KMS-11 (cell line): ENCODE measurements around the gene DLX3.

ENCODE experiments used
- H2AFZ ChIP-seq: fragments of 200-600 bp; sonication (generic); 2 replicates; pipeline ENCODE4 v1.6.1; 2016; ENCODE audit warnings: antibody characterized with exemption, mixed run types, low read depth
- H3K27ac ChIP-seq: fragments of 200-600 bp; sonication (generic); 2 replicates; pipeline ENCODE4 v1.6.1; 2016; ENCODE audit warnings: mild to moderate bottlenecking, mixed run types
- H3K27me3 ChIP-seq: fragments of 200-600 bp; sonication (generic); 2 replicates; pipeline ENCODE4 v1.6.1; 2017; ENCODE audit warnings: mild to moderate bottlenecking, low read depth, mixed run types, moderate library complexity; ENCODE audit not compliant: insufficient read depth
- H3K36me3 ChIP-seq: fragments of 200-600 bp; sonication (generic); 2 replicates; pipeline ENCODE4 v1.6.1; 2017; ENCODE audit warnings: mild to moderate bottlenecking, mixed run types; ENCODE audit not compliant: insufficient read depth
- H3K4me1 ChIP-seq: fragments of 200-600 bp; sonication (generic); 2 replicates; pipeline ENCODE4 v1.6.1; 2016; ENCODE audit warnings: mild to moderate bottlenecking, low read depth, mixed run types; ENCODE audit not compliant: poor library complexity, severe bottlenecking
- H3K4me2 ChIP-seq: fragments of 200-600 bp; sonication (generic); 2 replicates; pipeline ENCODE4 v1.7.0; 2016; ENCODE audit warnings: mild to moderate bottlenecking, mixed run types
- H3K4me3 ChIP-seq: fragments of 200-600 bp; sonication (generic); IDR thresholded peaks from 2 replicates; pipeline ENCODE4 v1.6.1; 2017; ENCODE audit warnings: low read depth, low read length, mixed read lengths; ENCODE audit not compliant: insufficient read depth
- H3K79me2 ChIP-seq: fragments of 200-600 bp; sonication (generic); 2 replicates; pipeline ENCODE4 v1.6.1; 2016; ENCODE audit warnings: low read depth, mixed run types; ENCODE audit not compliant: insufficient read depth
- H3K9ac ChIP-seq: fragments of 200-600 bp; sonication (generic); 2 replicates; pipeline ENCODE4 v1.6.1; 2016; ENCODE audit warnings: mild to moderate bottlenecking, mixed run types
- H4K20me1 ChIP-seq: fragments of 200-600 bp; sonication (generic); 2 replicates; pipeline ENCODE4 v1.6.1; 2016; ENCODE audit warnings: mild to moderate bottlenecking, mixed run types; ENCODE audit not compliant: insufficient read depth
- CTCF ChIP-seq: fragments of 200-600 bp; sonication (generic); conservative IDR thresholded peaks from 2 replicates; pipeline ENCODE4 v1.6.1; 2017; ENCODE audit warnings: low read depth, mild to moderate bottlenecking, antibody characterized with exemption, low read length, moderate library complexity, mixed read lengths

The DLX3 gene

GRCh38 chr17:49989518-49989880 is 5.5 kb downstream of the DLX3 start:
- H3K4me2 ChIP-seq = no peak overlapping the region
- no peak overlapping the region for H3K27ac ChIP-seq
- no peaks in the 10 kb centered on the region for H4K20me1 ChIP-seq
- H3K36me3 ChIP-seq = no peaks in the 10 kb centered on the region
- no peak overlapping the region for H2AFZ ChIP-seq
- no peaks in the 10 kb centered on the region for H3K79me2 ChIP-seq
- no peak overlapping the region for H3K9ac ChIP-seq
- TF ChIP-seq CTCF = no peak
- no peaks in the 10 kb centered on the region for H3K4me1 ChIP-seq
- peaks cover 93% of the 10 kb centered on the region for H3K27me3 ChIP-seq
- H3K4me3 ChIP-seq = no peak overlapping the region

GRCh38 chr17:49987681-49988441 is 7.2 kb downstream of the DLX3 start:
- Histone ChIP-seq H3K4me2 (no peak overlapping the region), H3K27ac (no peak overlapping the region)

GRCh38 chr17:49987290-49987585 is 7.8 kb downstream of the DLX3 start:
- no peak overlapping the region for H3K4me3 ChIP-seq
- peaks cover 90% of the 10 kb centered on the region for H3K27me3 ChIP-seq
- no peak overlapping the region for H3K9ac ChIP-seq
- no peaks in the 10 kb centered on the region for H3K4me1 ChIP-seq
- no peaks in the 10 kb centered on the region for H3K79me2 ChIP-seq
- H3K4me2 ChIP-seq = no peak overlapping the region
- no peak overlapping the region for H2AFZ ChIP-seq
- no peaks in the 10 kb centered on the region for H3K36me3 ChIP-seq
- H4K20me1 ChIP-seq = no peaks in the 10 kb centered on the region
- TF ChIP-seq CTCF = no peak
- H3K27ac ChIP-seq = no peak overlapping the region

More at GRCh38 chr17:49987681-49988441, 7.2 kb downstream of the DLX3 start:
- H3K4me1 ChIP-seq = no peaks in the 10 kb centered on the region
- no peak overlapping the region for H3K9ac ChIP-seq
- H3K27me3 ChIP-seq = peaks cover 92% of the 10 kb centered on the region
- H3K79me2 ChIP-seq = no peaks in the 10 kb centered on the region
- H2AFZ ChIP-seq = no peak overlapping the region
- H3K36me3 ChIP-seq = no peaks in the 10 kb centered on the region
- H3K4me3 ChIP-seq = no peak overlapping the region
- TF ChIP-seq CTCF = no peak
- no peaks in the 10 kb centered on the region for H4K20me1 ChIP-seq

GRCh38 chr17:49986396-49987289 is 8.4 kb downstream of the DLX3 start:
- Histone ChIP-seq H3K4me2 (no peak overlapping the region), H2AFZ (no peak overlapping the region), H3K9ac (no peak overlapping the region), H4K20me1 (no peaks in the 10 kb centered on the region), H3K4me3 (no peak overlapping the region), H3K36me3 (no peaks in the 10 kb centered on the region), H3K27me3 (peaks cover 89% of the 10 kb centered on the region), H3K4me1 (no peaks in the 10 kb centered on the region), H3K27ac (no peak overlapping the region), H3K79me2 (no peaks in the 10 kb centered on the region)
- no peak for TF ChIP-seq CTCF
